Endothelial cell of umbilical vein (primary cell): ENCODE measurements around the gene VPS37C. TPM values are rescaled to one million over a fixed set of nuclear protein-coding genes. Genes with fewer than 3 reads are reported as not detected.

Experiments used
- BruUV-seq: library from RNA; stranded (reverse); fragments of 400-500 nt; replicated peaks from 2 replicates; lab custom pipeline; 2021; lab: Mats Ljungman, UMichigan
- CTCF ChIA-PET: fragments of 300-600, 350-600 bp; sonication (Branson Sonifier 250); formaldehyde crosslinking; loops from one replicate; lab custom pipeline; 2021; ENCODE audit warnings: antibody characterized with exemption, inconsistent platforms; lab: Charles Lee
- POLR2A ChIA-PET: fragments of 300-600, 350-600 bp; sonication (Branson Sonifier 250); formaldehyde crosslinking; loops from one replicate; lab custom pipeline; 2021; ENCODE audit warnings: antibody characterized with exemption, inconsistent platforms; lab: Charles Lee
- DNase-seq: peaks from one replicate; pipeline ENCODE4 v3.0.0-alpha.2; 2011; ENCODE audit warnings: low read depth, low spot score
- FAIRE-seq: peaks from 2 replicates; lab custom pipeline; 2011; peaks lifted over from hg19 to GRCh38; lab: Jason Lieb, UNC
- H2AFZ ChIP-seq: 2 replicates; pipeline ENCODE4 v1.6.0; 2012; ENCODE audit warnings: low read depth, low read length, control low read depth, inconsistent platforms
- H3K27ac ChIP-seq: 2 replicates; pipeline ENCODE4 v1.5.1; 2011; ENCODE audit warnings: low read depth, mild to moderate bottlenecking, control low read depth, low read length, moderate library complexity; ENCODE audit not compliant: insufficient read depth
- H3K27me3 ChIP-seq, 2 experiments: 2 replicates each; pipeline versions ENCODE4 v1.6.0 to v1.6.1; 2011; ENCODE audit warnings: low read length in 2 of 2, mixed read lengths in 1 of 2; ENCODE audit not compliant: control insufficient read depth in 2 of 2, insufficient read depth in 2 of 2
- H3K36me3 ChIP-seq, 2 experiments: 2 replicates in 1 of 2; 3 replicates in 1 of 2; pipeline ENCODE4 v1.5.1; 2011; ENCODE audit warnings: low read length in 2 of 2, mild to moderate bottlenecking in 1 of 2, moderate library complexity in 1 of 2; ENCODE audit not compliant: control insufficient read depth in 2 of 2, insufficient read depth in 2 of 2; ENCODE audit errors: extremely low read depth in 1 of 2
- H3K4me1 ChIP-seq: 3 replicates; pipeline ENCODE4 v1.5.1; 2011; ENCODE audit warnings: mild to moderate bottlenecking, low read length; ENCODE audit not compliant: control insufficient read depth, insufficient read depth; ENCODE audit errors: extremely low read depth
- H3K4me2 ChIP-seq: 2 replicates; pipeline ENCODE4 v1.6.1; 2011; ENCODE audit warnings: low read length, control low read depth, mixed read lengths; ENCODE audit not compliant: insufficient read depth
- H3K4me3 ChIP-seq, 3 experiments: fragments of 200-600 bp in 1 of 3; sonication (generic), shearing (Covaris generic) in 1 of 3; replicated peaks in 1 of 3; 2 replicates each; pipeline ENCODE4 v1.5.1; 2011 to 2016; ENCODE audit warnings: control low read depth in 3 of 3, low read length in 3 of 3, mild to moderate bottlenecking in 2 of 3, inconsistent platforms in 1 of 3, low read depth in 1 of 3, moderate library complexity in 1 of 3; ENCODE audit not compliant: insufficient read depth in 1 of 3
- H3K79me2 ChIP-seq: 2 replicates; pipeline ENCODE4 v1.6.0; 2012; ENCODE audit warnings: low read length, inconsistent platforms; ENCODE audit not compliant: control insufficient read depth, insufficient read depth
- H3K9ac ChIP-seq: replicated peaks from 2 replicates; pipeline ENCODE3; 2011; ENCODE audit warnings: low read length, control low read depth; ENCODE audit not compliant: insufficient read depth; ENCODE audit errors: extremely low read depth
- H3K9me1 ChIP-seq: replicated peaks from 3 replicates; pipeline ENCODE4 v1.6.0; 2011; ENCODE audit warnings: mild to moderate bottlenecking, low read length; ENCODE audit not compliant: control insufficient read depth, insufficient read depth; ENCODE audit errors: extremely low read depth
- H3K9me3 ChIP-seq: replicated peaks from 2 replicates; pipeline ENCODE4 v1.5.1; 2012; ENCODE audit warnings: low read length, inconsistent platforms; ENCODE audit not compliant: control insufficient read depth, insufficient read depth
- H4K20me1 ChIP-seq: replicated peaks from 2 replicates; pipeline ENCODE3; 2011; ENCODE audit warnings: mild to moderate bottlenecking, low read length; ENCODE audit not compliant: control insufficient read depth, insufficient read depth; ENCODE audit errors: extremely low read depth
- CTCF ChIP-seq, 2 donors: IDR thresholded peaks; 1 replicate in 1 of 2; 2 replicates in 1 of 2; pipeline ENCODE4 v1.5.1; 2011; ENCODE audit warnings: low read length in 2 of 2, mild to moderate bottlenecking in 2 of 2, moderate library complexity in 2 of 2, control low read depth in 1 of 2, inconsistent platforms in 1 of 2, low read depth in 1 of 2; ENCODE audit not compliant: insufficient read depth in 1 of 2; ENCODE audit errors: extremely low read depth in 1 of 2
- EZH2 ChIP-seq: IDR thresholded peaks from 2 replicates; pipeline ENCODE4 v1.6.1; 2012; ENCODE audit warnings: borderline replicate concordance, low read depth, mild to moderate bottlenecking, moderate library complexity, low read length, inconsistent platforms; ENCODE audit not compliant: severe bottlenecking
- FOS ChIP-seq: IDR thresholded peaks from 2 replicates; pipeline ENCODE4 v1.6.1; 2011; ENCODE audit warnings: mild to moderate bottlenecking, low read length, moderate library complexity, borderline replicate concordance; ENCODE audit not compliant: insufficient read depth
- GATA2 ChIP-seq: IDR thresholded peaks from 2 replicates; pipeline ENCODE4 v1.7.0; 2011; ENCODE audit warnings: low read depth, mild to moderate bottlenecking, moderate library complexity, mixed read lengths, low read length; ENCODE audit not compliant: insufficient read length, insufficient read depth
- JUN ChIP-seq: IDR thresholded peaks from 2 replicates; pipeline ENCODE4 v1.6.1; 2011; ENCODE audit warnings: borderline replicate concordance, low read depth; ENCODE audit not compliant: insufficient read length, insufficient read depth
- MAX ChIP-seq: IDR thresholded peaks from 2 replicates; pipeline ENCODE4 v1.6.1; 2011; ENCODE audit not compliant: insufficient read depth, insufficient read length
- MYC ChIP-seq: IDR thresholded peaks from one replicate; pipeline ENCODE4 v1.6.1; 2011; ENCODE audit warnings: mild to moderate bottlenecking, low read depth, low read length
- POLR2A ChIP-seq: IDR thresholded peaks from 2 replicates; pipeline ENCODE4 v1.6.1; 2012; ENCODE audit warnings: low read depth, mild to moderate bottlenecking, control low read depth, low read length
- POLR2AphosphoS5 ChIP-seq: IDR thresholded peaks from 2 replicates; pipeline ENCODE4 v1.6.1; 2012; ENCODE audit warnings: low read depth, mild to moderate bottlenecking, control low read depth, low read length, moderate library complexity; ENCODE audit not compliant: insufficient read depth
- dilution Hi-C: fragments of 300-500 bp; cut with MboI; formaldehyde crosslinking; loops from one replicate; pipeline ENCODE4 v1.15.0; 2019; ENCODE audit warnings: low sequenced_read_pairs; ENCODE audit not compliant: extremely low pct_ligation_motif_present
- intact Hi-C: fragments of 100-400 bp; cut with micrococcal nuclease; formaldehyde crosslinking; loops from one replicate; pipeline ENCODE4 v1.10.0; 2022
- polyA plus RNA-seq, 4 experiments: library from polyadenylated mRNA; depleted of rRNA in 3 of 4; stranded (reverse) in 3 of 4; unstranded in 1 of 4; fragments of >200 nt; gene quantifications; 2 replicates each; pipeline versions ENCODE4 v1.2.1 to v1.2.3, GENCODE V29; 2011 to 2012; ENCODE audit warnings: missing spikeins in 1 of 4
- total RNA-seq: library from RNA; stranded (reverse); gene quantifications from 2 replicates; pipeline ENCODE4 v1.2.3, GENCODE V29; 2021

VPS37C gene
- total and polyA plus RNA-seq, 2 donors (not counting 3 experiments of a cell fraction or from before 2014, with no cell fraction given): 17.7 to 23.4 TPM

GRCh38 chr11:61174949-61175348, 13.7 kb upstream of the VPS37C start:
- Histone ChIP-seq H4K20me1 (no peaks in the 10 kb centered on the region), H3K36me3 (no peaks in the 10 kb centered on the region), H3K27ac (no peak overlapping the region), H3K4me3 (no peak overlapping the region), H3K9ac (no peak overlapping the region), H3K4me2 (no peak overlapping the region), H3K4me1 (no peaks in the 10 kb centered on the region), H3K27me3 (peaks cover 5 to 16% of the 10 kb centered on the region in 2 experiments), H2AFZ (no peak overlapping the region), H3K79me2 (no peaks in the 10 kb centered on the region), H3K9me3 (no peaks in the 10 kb centered on the region), H3K9me1 (no peaks in the 10 kb centered on the region)
- TF ChIP-seq CTCF (IDR thresholded peaks at IDR 0.05; ENCODE audit: extremely low read depth in 1 of 2, insufficient read depth in 1 of 2, low read depth in 1 of 2, low read length in 2 of 2) (no peak), POLR2A (no peak), FOS (no peak), POLR2AphosphoS5 (no peak), EZH2 (no peak), JUN (no peak), GATA2 (no peak), MYC (no peak), MAX (no peak)
- CTCF ChIA-PET: interaction anchor here (1.6 to 2.7 kb wide), 3 partner anchors 12 to 344 kb away, joined by 5 to 8 read pairs (median 8); no protein-coding TSS in a partner anchor
- dilution Hi-C loops (no loop called here), intact Hi-C loops (loop anchor here (5.0 kb wide), 1 partner anchor 213 kb away; no protein-coding TSS in a partner anchor)
- no TSS peak for BruUV-seq
- DNase-seq (no peak), FAIRE-seq (no peak)
- POLR2A ChIA-PET: no interaction called here
